Spleen (tissue), 11 donors: ENCODE data around the gene FGF14. TPM values are rescaled to one million over a fixed set of nuclear protein-coding genes. Genes with fewer than 3 reads are reported as not detected.

Experiments
- DNase-seq: peaks from one replicate; pipeline ENCODE4 v3.0.0-alpha.2; 2020
- H3K27ac ChIP-seq, 8 donors: fragments of 200-600 bp; sonication (generic) in 7 of 8; 1 replicate in 4 of 8; 2 replicates in 4 of 8; pipeline versions ENCODE4 v1.5.0 to v1.8.0; 2016 to 2021; ENCODE audit warnings: inconsistent platforms in 4 of 8, mild to moderate bottlenecking in 4 of 8, moderate library complexity in 1 of 8
- H3K27me3 ChIP-seq, 7 donors: fragments of 200-600 bp; sonication (generic) in 6 of 7; replicated peaks in 1 of 7; 1 replicate in 4 of 7; 2 replicates in 3 of 7; pipeline versions ENCODE4 v1.5.0 to v1.8.0; 2016 to 2021; ENCODE audit warnings: inconsistent platforms in 3 of 7, mild to moderate bottlenecking in 1 of 7
- H3K36me3 ChIP-seq, 6 donors: fragments of 200-600 bp; sonication (generic) in 5 of 6; 1 replicate in 4 of 6; 2 replicates in 2 of 6; pipeline versions ENCODE4 v1.5.0 to v1.8.0; 2016 to 2021; ENCODE audit warnings: inconsistent platforms in 2 of 6
- H3K4me1 ChIP-seq, 6 donors: fragments of 200-600 bp; sonication (generic) in 5 of 6; 1 replicate in 3 of 6; 2 replicates in 3 of 6; pipeline versions ENCODE4 v1.5.0 to v1.8.0; 2016 to 2021; ENCODE audit warnings: inconsistent platforms in 3 of 6
- H3K4me3 ChIP-seq, 8 donors: fragments of 200-600 bp; sonication (generic) in 7 of 8; 1 replicate in 4 of 8; 2 replicates in 4 of 8; pipeline versions ENCODE4 v1.5.0 to v1.8.0; 2016 to 2021; ENCODE audit warnings: inconsistent platforms in 4 of 8, mild to moderate bottlenecking in 4 of 8, moderate library complexity in 2 of 8
- H3K9me3 ChIP-seq, 8 donors: fragments of 200-600 bp; sonication (generic) in 7 of 8; 1 replicate in 4 of 8; 2 replicates in 4 of 8; pipeline versions ENCODE4 v1.5.0 to v1.8.0; 2016 to 2021; ENCODE audit warnings: inconsistent platforms in 4 of 8
- CTCF ChIP-seq, 11 experiments: fragments of 200-600 bp in 7 of 11; fragments of 450-650 bp in 4 of 11; sonication (generic) in 4 of 11; IDR thresholded peaks in 8 of 11; conservative IDR thresholded peaks in 3 of 11; 1 replicate in 7 of 11; 2 replicates in 4 of 11; pipeline versions ENCODE4 v1.4.0 to v1.8.0; 2016 to 2021; ENCODE audit warnings: antibody characterized with exemption in 11 of 11, inconsistent platforms in 4 of 11, mild to moderate bottlenecking in 1 of 11
- POLR2A ChIP-seq, 3 donors: fragments of 450-650 bp; IDR thresholded peaks; one replicate each; pipeline ENCODE4 v1.5.1; 2017; ENCODE audit warnings: antibody characterized with exemption in 3 of 3, mild to moderate bottlenecking in 1 of 3
- POLR2AphosphoS5 ChIP-seq, 3 donors: sonication (generic); formaldehyde crosslinking; IDR thresholded peaks; one replicate each; pipeline ENCODE4 v1.5.1; 2017; ENCODE audit warnings: antibody characterized with exemption in 3 of 3
- WGBS, 5 donors: extraction: QIAGEN DNeasy Blood & Tissue Kit in 3 of 5; methylation state at CpG; one replicate each; pipeline versions ENCODE4 v1.1.5 to v1.1.7; 2013 to 2018; 5-methylcytosine and 5-hydroxymethylcytosine counted together
- intact Hi-C: fragments of 100-400 bp; cut with DNase I; formaldehyde crosslinking; loops from one replicate; pipeline ENCODE4 v1.15.0; 2023; ENCODE audit warnings: low total_unique reads
- polyA plus RNA-seq, 3 donors: library from polyadenylated mRNA; stranded (reverse); fragments of 200-250 nt; gene quantifications; one replicate each; pipeline ENCODE4 v1.2.1, GENCODE V29; 2013
- total RNA-seq, 7 donors: library from RNA; depleted of rRNA in 3 of 7; stranded (reverse); fragments of >200 nt in 3 of 7; fragmentation: NEBNext Ultra II Directional in 4 of 7; extraction: Animal tissue kit (Norgen Biotek cat#: 25700) in 4 of 7; gene quantifications; one replicate each; pipeline versions ENCODE4 v1.1.0 to v1.2.1, GENCODE V29; 2016 to 2021
- donor health status: healthy with polysubstance abuse.
- donor health status: DM: no; HTN: no; CAD: no; lungs with moderate emphysema.
- donor health status: DM: no; HTN: no; CAD: no.
- donor health status: Bipolar disorder and iron deficiency.
- donor health status: healthy.
- donor health status: DM: no; HTN: no; CAD: no.
- donor health status: DM: yes; HTN: yes; CAD: no.

Gene FGF14
- total and polyA plus RNA-seq, 10 donors, result 0.03 to 1.1 (median 0.05) TPM; not detected in 3

GRCh38 chr13:102346769-102347168 is 55.1 kb downstream of the FGF14 start:
- H3K27ac ChIP-seq, result no peak overlapping the region
- no peaks in the 10 kb centered on the region for H3K36me3 ChIP-seq
- DNase-seq, result no peak
- no peaks in the 10 kb centered on the region for H3K9me3 ChIP-seq
- no peak for TF ChIP-seq POLR2AphosphoS5 (IDR thresholded peaks at IDR 0.05)
- no peak for TF ChIP-seq POLR2A (IDR thresholded peaks at IDR 0.05)
- TF ChIP-seq CTCF (IDR thresholded peaks at IDR 0.05 in 8 of 11, conservative IDR thresholded peaks at IDR 0.05 in 3 of 11), result no peak
- H3K4me1 ChIP-seq, result no peaks in the 10 kb centered on the region
- H3K27me3 ChIP-seq, result no peaks in the 10 kb centered on the region
- WGBS, 5 donors, result 79 to 91% (median 82%) methylated on average over 5 of the region's 5 CpGs
- intact Hi-C loops, result no loop called here
- no peak overlapping the region for H3K4me3 ChIP-seq

GRCh38 chr13:102344410-102344809 is 57.4 kb downstream of the FGF14 start:
- Histone ChIP-seq H3K36me3 (no peaks in the 10 kb centered on the region), H3K27me3 (no peaks in the 10 kb centered on the region), H3K4me3 (no peak overlapping the region), H3K27ac (no peak overlapping the region), H3K9me3 (no peaks in the 10 kb centered on the region), H3K4me1 (no peaks in the 10 kb centered on the region)
- intact Hi-C loops, result no loop called here
- DNase-seq, result no peak
- TF ChIP-seq POLR2A (IDR thresholded peaks at IDR 0.05), result no peak
- TF ChIP-seq CTCF (IDR thresholded peaks at IDR 0.05 in 8 of 11, conservative IDR thresholded peaks at IDR 0.05 in 3 of 11), result no peak
- TF ChIP-seq POLR2AphosphoS5 (IDR thresholded peaks at IDR 0.05), result no peak

- no peak for TF ChIP-seq POLR2A (IDR thresholded peaks at IDR 0.05)
- DNase-seq, result no peak
- Histone ChIP-seq H3K27ac (no peak overlapping the region), H3K4me3 (no peak overlapping the region), H3K9me3 (no peaks in the 10 kb centered on the region), H3K36me3 (no peaks in the 10 kb centered on the region), H3K27me3 (no peaks in the 10 kb centered on the region), H3K4me1 (no peaks in the 10 kb centered on the region)
- WGBS, 5 donors, result 72 to 78% (median 74%) methylated on average over 8 of the region's 8 CpGs
- intact Hi-C loops, result no loop called here
These were observed 68.3 kb downstream of the FGF14 start for GRCh38 chr13:102333320-102334198.

- DNase-seq, result no peak
- 43 to 69% (median 46%) methylated on average over 1 of the region's 1 CpG for WGBS, 5 donors
- intact Hi-C loops, result no loop called here
- TF ChIP-seq POLR2AphosphoS5 (IDR thresholded peaks at IDR 0.05) (no peak), POLR2A (IDR thresholded peaks at IDR 0.05) (no peak), CTCF (IDR thresholded peaks at IDR 0.05 in 8 of 11, conservative IDR thresholded peaks at IDR 0.05 in 3 of 11) (no peak)
- Histone ChIP-seq H3K27ac (no peak overlapping the region), H3K4me1 (no peaks in the 10 kb centered on the region), H3K36me3 (no peaks in the 10 kb centered on the region), H3K4me3 (no peak overlapping the region), H3K27me3 (no peaks in the 10 kb centered on the region), H3K9me3 (no peaks in the 10 kb centered on the region)
These were observed 72.9 kb downstream of the FGF14 start for GRCh38 chr13:102328909-102329308.
